ENCODE measurements around the gene JMY.
"Not testable (repeated sequence)": the region's sequence is repeated elsewhere in the genome, so short reads cannot be mapped to it uniquely, and the experiment has no call there.

JMY gene

GRCh38 chr5:79236970-79237739 is 1.2 kb downstream of the JMY start:
- peak; percentile 60 for DNase-seq (ENCODE audit: low spot score)

- no peak for DNase-seq (ENCODE audit: low spot score)
Observed at GRCh38 chr5:79237740-79238560, 2.0 kb downstream of the JMY start.

- no peak for DNase-seq (ENCODE audit: low spot score)
Observed at GRCh38 chr5:79240561-79240960, 4.6 kb downstream of the JMY start.

- no peak for DNase-seq (ENCODE audit: low spot score)
Observed at GRCh38 chr5:79241535-79241979, 5.6 kb downstream of the JMY start.

DNA sequence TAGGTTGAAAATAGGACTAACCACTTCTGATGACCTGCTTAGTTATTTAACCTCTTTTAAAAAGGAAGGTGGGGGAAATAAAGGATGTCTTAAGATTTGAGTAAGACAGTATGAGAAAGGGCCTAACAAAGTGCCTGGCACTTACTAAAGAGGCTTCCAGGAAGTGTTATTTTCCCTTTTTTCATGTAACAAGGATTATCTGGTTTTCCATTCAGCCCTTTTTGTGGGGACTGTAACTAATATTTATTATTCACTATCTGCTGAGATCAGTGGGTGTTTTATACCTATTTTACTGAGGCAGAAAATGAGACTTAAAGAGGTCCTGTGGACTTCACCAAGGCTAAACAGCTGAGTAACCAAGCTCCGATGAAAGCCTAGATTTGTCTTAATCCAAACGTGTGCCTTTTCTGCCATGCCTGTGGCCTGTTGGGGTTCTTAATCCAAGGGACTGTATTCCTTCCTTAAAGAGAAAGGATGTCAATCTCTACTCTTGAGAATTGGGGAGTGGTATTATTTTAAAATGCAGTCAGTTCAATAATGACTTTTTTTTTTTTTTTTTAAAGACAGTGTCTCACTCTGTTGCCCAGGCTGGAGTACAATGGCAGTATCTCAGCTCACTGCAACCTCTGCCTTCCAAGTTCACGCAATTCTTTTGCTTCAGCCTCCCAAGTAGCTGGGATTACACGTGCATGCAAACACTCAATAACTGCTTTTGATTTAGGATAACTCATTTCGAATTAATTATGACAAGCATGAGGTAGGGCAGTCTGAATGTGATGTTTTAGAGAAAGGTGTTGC is 6.5 kb downstream of the JMY start:
- no peak for DNase-seq (ENCODE audit: low spot score)

DNA sequence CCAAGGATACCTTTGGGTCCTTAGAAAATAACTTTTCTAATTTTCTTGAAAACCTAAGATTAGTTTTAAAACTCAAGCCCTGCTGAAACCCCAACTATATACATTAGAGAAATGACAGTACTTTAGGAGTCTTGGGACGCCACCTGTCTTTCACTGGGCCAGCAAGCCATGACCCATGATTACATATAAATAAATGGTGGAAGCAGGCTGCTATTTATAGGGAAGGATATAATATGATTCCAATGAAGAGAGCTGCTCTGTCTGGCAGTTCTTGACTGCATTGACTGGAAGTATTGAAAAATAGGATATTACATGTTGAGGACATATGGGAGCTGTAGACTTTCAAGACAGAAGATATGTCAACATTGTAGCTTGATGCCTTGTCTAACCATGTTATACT is 7.3 kb downstream of the JMY start:
- DNase-seq (ENCODE audit: low spot score), result no peak

DNA sequence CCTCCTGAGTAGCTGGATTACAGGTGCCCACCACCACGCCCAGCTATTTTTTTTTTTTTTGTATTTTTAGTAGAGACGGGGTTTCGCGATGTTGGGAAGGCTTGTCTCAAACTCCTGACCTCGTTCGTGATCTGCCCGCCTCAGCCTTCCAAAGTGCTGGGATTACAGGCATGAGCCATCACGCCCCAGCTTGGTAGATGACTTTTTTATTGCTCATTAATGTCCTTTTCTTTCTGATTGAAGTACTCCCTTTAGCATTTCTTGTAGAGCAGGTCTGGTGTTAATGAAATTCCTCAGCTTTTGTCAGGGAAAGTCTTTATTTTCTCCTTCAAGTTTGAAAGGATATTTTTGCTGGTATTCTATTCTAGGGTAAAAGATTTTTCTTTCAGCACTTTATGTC is 18.1 kb downstream of the JMY start:
- DNase-seq (ENCODE audit: low spot score), result not testable (repeated sequence)

DNA sequence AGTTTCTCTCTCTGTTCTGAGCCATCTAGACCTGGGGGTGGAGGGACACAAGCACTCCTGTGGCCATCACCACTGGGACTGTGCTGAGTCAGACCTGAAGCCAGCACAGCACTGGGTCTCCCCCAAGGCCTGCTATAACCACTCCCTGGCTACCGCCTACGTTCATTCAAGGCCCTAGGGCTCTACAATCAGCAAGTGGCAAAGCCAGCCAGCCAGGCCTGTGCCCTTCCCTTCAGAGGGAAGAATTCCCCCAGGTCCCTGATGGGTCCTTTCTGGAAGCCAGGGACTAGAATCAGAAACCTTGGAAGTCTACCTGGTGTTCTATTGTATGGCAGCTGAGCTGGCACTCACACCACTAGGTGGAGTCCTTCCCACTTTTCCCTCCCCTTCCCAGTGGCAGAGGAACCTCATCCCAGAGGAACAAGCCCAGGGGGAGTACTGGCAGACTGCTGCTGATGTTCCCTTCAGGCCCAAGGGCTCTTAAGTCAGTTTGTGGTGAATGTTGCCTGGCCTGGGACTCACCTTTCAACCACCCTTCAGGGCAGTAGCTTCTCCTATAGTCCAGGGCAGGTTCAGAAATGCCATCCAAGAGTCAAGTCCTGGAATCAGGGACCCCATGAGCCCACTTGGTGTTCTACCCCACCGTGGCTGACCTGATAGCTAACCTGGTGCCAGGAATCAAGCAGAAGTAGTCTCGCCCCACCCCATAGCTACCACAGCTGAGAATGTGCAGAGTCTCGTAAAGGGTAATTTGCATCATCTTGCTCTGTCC is 20.0 kb downstream of the JMY start:
- peak; percentile 62 for DNase-seq (ENCODE audit: low spot score)

DNA sequence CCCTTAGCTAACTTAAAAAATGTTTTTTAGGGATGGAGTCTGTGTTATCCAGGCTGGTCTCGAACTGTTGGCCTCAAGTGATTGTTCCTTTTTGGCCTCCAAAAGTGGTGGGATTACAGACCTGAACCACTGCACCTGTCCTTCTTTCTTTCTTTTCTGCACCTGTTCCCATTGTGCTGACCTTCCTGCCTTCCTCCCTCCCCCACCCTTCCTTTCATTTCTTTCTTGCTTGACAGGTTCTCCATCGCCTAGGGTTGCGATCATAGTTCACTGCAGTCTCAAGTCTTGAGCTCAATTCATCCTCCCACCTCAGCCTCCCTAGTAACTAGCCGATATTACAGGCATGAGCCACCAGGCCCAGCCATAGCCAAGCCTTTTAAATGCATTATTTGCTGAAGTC is 20.6 kb downstream of the JMY start:
- DNase-seq (ENCODE audit: low spot score), result no peak

GRCh38 chr5:79257314-79257713 is 21.4 kb downstream of the JMY start:
- DNase-seq (ENCODE audit: low spot score), result no peak

GRCh38 chr5:79258801-79259200 is 22.9 kb downstream of the JMY start:
- no peak for DNase-seq (ENCODE audit: low spot score)

DNA sequence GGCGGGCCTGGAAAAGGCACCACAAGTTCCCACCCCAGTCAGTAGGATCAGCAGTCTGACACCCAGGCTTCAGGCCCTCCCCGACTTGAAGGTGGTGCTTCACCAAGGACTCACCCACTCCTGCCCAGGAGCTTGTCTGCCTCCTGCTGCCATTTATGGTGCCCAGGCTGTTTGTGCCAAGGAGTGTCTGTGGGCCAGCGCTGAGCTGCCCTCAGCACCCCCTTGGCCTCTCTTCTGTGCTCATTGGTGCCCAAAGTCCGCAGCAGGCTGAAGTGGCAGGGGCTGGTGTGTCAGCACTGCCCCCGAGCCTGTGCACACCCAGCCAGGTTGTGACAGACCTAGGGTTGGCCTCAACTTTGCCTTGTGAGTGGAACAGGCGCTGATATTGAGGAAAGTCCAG is 23.5 kb downstream of the JMY start:
- DNase-seq (ENCODE audit: low spot score), result no peak

- DNase-seq (ENCODE audit: low spot score), result no peak
Observed at GRCh38 chr5:79259810-79260209, 23.9 kb downstream of the JMY start.

- no peak for DNase-seq (ENCODE audit: low spot score)
Observed at GRCh38 chr5:79261897-79262296, 26.0 kb downstream of the JMY start.

DNA sequence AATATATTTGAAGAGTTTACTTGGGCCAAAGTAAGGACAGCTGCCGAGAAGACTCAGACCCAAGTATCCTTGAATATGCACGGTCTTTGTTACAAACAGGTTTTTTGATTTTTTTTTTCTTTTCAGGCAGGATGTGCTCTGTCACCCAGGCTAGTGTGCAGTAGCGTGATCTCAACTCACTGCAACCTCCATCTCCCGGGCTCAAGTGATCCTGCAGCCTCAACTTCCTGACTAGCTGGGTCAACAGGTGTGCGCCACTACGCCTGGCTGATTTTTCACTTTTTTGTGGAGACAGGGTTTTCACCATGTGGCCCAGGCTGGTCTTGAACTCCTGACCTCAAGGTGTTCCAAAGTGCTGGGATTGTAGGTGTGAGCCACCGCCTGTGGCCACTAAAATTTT is 27.4 kb downstream of the JMY start:
- no peak for DNase-seq (ENCODE audit: low spot score)

- no peak for DNase-seq (ENCODE audit: low spot score)
Observed at GRCh38 chr5:79267180-79267579, 31.2 kb downstream of the JMY start.

- no peak for DNase-seq (ENCODE audit: low spot score)
Observed at GRCh38 chr5:79269733-79270166, 33.8 kb downstream of the JMY start.

- no peak for DNase-seq (ENCODE audit: low spot score)
Observed at GRCh38 chr5:79273341-79273740, 37.4 kb downstream of the JMY start.

- DNase-seq (ENCODE audit: low spot score), result no peak
Observed at GRCh38 chr5:79284846-79285245, 48.9 kb downstream of the JMY start.

- no peak for DNase-seq (ENCODE audit: low spot score)
Observed at GRCh38 chr5:79285285-79285684, 49.4 kb downstream of the JMY start.

- no peak for DNase-seq (ENCODE audit: low spot score)
Observed at GRCh38 chr5:79285833-79286232, 49.9 kb downstream of the JMY start.

DNA sequence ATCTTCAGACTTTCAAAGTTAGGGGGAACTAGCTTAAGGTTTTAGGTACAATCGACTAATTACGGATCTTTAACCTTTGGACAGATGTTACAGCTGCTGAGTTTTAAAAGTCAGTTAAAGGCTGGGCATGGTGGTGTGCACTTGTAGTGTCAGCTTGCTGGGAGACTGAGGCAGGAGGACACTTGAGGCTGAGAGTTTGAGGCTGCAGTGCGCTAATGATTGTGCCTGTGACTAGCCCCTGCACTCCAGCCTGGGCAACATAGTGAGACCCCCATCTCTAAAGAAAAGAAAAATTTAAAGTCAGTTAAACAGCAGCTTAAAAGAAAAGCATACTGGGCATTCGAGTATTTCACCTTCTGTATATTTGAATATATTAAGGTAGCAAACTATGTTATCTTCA is 51.4 kb downstream of the JMY start:
- DNase-seq (ENCODE audit: low spot score), result no peak

Measured in HuH-7 (cell line).